ENCODE results near the gene ECHS1.

- no peak for TF ChIP-seq CTCF (IDR thresholded peaks at IDR 0.05 in 8 of 11, conservative IDR thresholded peaks at IDR 0.05 in 3 of 11)
- TF ChIP-seq POLR2A (IDR thresholded peaks at IDR 0.05) = no peak
These were observed 46.2 kb upstream of the ECHS1 start for GRCh38 chr10:133419211-133419950.

Measured in spleen (tissue), 7 donors.